GM12875 (cell line): Measurements from ENCODE around the gene MAT2A.

Experiments used
- H3K4me3 ChIP-seq: one replicate; pipeline ENCODE4 v1.5.1; 2011; ENCODE audit warnings: low read depth, low read length, control low read depth
- CTCF ChIP-seq: IDR thresholded peaks from 2 replicates; pipeline ENCODE4 v1.5.1; 2011; ENCODE audit warnings: low read depth, mild to moderate bottlenecking, control low read depth, inconsistent platforms, low read length, moderate library complexity, borderline replicate concordance; ENCODE audit not compliant: insufficient read depth

Gene MAT2A

DNA sequence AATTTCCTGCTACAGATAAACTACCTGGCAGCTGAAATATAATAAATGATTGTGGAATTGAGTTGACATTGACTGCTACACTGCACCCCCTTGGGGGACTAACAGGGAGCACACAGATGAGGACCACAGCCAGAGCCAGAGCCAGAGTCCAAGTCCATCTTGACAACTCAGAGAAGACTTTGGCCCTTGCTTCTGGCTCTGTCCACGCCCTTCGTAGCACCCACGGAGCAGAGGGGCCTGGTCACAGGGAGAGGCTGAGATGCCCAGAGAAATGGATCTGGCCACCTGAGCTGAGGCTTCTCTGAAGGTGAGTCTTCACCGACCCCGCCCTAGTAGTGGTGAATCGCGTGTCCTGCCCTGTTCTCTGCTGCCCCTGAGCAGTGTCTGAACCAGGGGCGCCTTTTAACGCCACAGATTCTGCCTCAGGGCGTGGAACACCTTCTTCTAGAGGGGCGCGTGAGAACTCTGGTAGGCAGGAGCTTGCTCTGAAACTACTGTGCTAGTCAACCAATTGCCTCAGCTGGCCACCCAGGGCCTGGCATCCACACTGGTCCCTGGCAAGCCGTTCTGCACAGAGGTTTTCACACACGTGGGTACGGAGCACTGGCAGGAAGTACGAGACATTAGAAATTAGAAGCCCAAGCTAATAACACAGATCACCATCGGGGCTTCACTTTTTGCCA lies 35.7 kb upstream of the MAT2A start:
- no peak for TF ChIP-seq CTCF
- no peak overlapping the region for H3K4me3 ChIP-seq

DNA sequence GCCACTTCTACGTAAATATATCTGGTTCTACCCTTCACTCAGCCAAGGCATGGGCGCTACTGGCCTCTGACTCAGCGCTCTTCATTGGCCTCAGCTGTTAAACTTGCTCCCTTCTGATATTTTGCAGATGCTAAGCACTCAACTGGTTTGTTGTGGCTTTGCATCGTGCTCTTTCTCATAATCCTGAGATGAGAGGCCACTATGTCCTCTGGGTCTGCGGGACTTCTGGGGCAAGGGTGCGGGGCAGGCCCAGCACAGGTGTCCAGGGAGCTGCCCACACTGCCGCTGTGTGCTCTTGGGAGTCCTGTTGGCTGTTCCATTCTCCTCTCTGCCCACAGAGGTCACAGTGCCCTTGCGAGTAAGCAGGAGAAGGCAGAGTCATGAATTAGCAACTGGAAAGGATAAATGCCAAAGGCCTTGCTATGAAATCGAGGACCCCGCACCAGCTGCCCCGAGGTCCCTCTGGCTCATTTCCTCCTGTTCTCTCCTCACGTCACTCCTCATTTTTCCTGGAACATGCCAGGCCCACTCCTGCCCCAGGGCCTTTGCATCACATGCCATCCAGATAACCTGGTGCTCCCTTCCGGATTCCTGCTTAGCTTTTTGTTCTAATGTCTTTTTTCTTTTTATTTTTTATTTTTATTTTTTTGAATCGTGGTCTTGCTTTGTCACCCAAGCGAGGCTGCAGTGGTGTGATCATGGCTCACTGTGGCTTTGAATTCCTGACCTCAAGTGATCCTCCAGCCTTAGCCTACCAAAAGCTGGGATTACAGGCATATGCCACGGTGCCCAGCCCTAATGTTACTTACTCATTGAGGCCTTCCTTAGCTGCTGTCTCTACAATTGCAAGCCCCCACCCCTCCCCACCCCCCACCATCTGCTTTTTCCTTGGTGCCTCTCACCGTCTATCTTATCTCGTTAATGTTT lies 34.9 kb upstream of the MAT2A start:
- no peak overlapping the region for H3K4me3 ChIP-seq
- TF ChIP-seq CTCF, result no peak

DNA sequence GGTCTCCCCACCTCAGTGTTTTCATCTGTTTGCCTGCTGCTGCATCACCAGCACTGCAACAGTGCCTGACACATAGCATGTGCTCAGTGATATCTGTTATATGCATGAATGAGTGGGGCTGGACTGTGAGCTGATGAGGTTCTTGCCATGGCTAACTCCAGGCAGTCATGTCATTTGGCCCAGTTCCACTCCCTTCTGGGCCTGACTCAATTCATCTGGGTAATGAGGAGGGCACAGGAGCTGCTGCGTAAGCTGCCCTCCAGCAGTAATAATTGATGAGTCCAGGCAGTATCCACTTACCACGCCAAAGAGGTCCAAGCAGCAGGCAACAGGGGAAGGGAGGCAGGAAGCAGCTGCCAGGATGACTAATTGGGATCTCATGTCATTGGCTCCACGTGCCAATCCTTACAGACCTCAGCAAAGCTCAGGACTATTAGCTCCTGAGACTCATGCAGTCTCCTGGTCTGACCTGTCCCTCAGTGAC lies 34.1 kb upstream of the MAT2A start:
- TF ChIP-seq CTCF, result no peak
- no peak overlapping the region for H3K4me3 ChIP-seq

DNA sequence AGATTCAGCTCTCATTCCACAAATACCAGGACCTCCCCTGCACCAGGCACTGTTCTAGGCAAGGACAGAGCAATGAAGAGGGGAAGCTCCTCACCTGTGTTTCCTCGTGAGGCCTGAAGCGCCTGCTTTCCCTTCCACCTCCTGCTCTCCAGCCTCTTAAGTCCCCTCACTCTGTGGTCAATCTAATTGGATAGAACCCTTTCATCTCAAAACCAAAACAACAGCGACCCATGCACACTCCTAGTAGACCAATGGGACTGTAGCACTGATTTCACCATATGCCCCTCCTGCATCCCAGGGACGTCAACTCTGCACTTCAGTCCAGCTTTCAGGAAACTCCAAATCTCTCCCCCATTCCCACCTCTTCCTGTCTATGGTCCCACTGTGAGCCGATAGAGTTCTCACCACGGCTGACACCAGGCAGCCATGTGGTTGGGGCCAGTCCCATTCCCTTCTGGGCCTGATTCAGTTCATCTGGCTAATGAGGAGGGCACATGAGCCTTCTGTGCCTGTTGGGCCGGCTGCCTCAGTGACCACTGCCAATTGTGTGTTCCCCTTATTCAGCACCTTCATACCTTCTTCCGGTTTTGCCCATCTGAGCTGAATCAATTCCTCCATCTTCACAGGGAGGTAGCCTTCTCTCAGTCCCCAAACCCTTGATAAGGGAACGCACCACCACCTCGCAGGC lies 33.3 kb upstream of the MAT2A start:
- TF ChIP-seq CTCF, result no peak
- no peak overlapping the region for H3K4me3 ChIP-seq

- no peak overlapping the region for H3K4me3 ChIP-seq
- TF ChIP-seq CTCF, result no peak
These were observed 32.2 kb upstream of the MAT2A start for GRCh38 chr2:85506768-85507181.

- no peak overlapping the region for H3K4me3 ChIP-seq
- no peak for TF ChIP-seq CTCF
These were observed 27.8 kb upstream of the MAT2A start for GRCh38 chr2:85511008-85511811.
